ENCODE results near the gene PAGE3.

PAGE3 gene, protein sequence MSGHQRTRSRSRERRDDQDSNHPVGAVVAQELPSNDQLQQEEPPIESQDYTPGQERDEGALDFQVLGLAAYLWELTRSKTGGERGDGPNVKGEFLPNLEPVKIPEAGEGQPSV

GRCh38 chrX:55264816-55265215 is at the start of gene PAGE3:
PAGE3 (minus strand) TSS chrX:55264916; CDS start chrX:55263903, 1,013 bp downstream.
- DNase-seq (ENCODE audit: low read depth in 2 of 2), result no peak

DNA sequence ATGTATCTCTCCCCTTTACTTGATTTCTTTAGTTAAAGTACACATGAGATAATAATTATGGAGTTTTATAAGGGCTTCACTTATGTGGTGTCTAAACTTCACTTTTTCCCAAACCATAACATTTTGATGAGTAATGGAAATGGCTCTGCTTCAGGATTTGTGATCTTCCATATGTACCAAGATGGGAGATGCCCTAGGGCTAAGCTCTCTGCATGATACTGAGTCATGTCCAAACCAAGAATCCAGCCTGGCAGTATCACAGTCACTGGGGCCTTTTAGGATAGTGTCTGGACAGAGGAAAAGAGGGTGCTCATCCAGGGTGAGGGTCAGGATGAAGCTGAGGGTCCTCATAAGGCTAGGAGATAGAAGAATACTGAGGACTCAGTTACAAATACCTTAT is 47.9 kb upstream of the PAGE3 start:
- DNase-seq (ENCODE audit: low read depth in 2 of 2), result no peak

- no peak for DNase-seq (ENCODE audit: low read depth in 2 of 2)
These were observed 26.2 kb upstream of the PAGE3 start for GRCh38 chrX:55290963-55291362.

GRCh38 chrX:55279832-55280231 is 15.1 kb upstream of the PAGE3 start:
- no peak for DNase-seq (ENCODE audit: low read depth in 2 of 2)

GRCh38 chrX:55260806-55261205 is 3.9 kb downstream of the PAGE3 start:
- no peak for DNase-seq (ENCODE audit: low read depth in 2 of 2)

GRCh38 chrX:55253528-55253927 is 11.2 kb downstream of the PAGE3 start:
- no peak for DNase-seq (ENCODE audit: low read depth in 2 of 2)

GRCh38 chrX:55240788-55241340 is 23.9 kb downstream of the PAGE3 start:
- DNase-seq (ENCODE audit: low read depth in 2 of 2), result no peak

DNA sequence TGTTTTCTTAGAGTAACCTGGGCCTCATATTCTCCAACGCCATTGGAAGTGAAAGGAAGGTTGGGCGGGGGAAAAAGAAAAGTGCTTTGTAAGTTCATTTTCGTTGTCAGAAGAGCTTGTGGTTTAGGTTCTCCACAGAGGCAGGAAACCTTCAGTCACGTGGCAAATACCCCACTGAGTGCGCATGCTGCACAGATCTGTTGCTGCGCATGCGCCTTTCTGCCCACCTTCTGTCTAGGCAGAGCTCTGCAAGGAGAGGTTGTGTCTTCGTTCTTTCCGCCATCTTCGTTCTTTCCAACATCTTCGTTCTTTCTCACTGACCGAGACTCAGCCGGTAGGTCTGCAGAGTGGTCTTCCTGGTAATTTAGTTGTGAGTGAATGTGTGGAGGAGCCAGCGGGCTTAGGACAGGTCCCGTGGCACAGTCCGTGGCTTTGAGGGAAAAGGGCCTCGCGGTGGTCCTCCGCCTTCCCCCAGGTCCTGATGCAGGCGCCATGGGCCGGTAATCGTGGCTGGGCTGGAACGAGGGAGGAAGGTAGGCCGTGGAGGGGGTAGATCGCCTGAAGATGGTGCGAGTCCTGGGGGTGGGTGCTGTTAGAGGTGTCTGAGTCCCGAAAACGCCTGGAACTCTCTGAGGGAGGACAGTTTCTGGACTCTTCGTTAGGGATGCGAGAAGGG is 44.5 kb downstream of the PAGE3 start, which contains the start of gene PAGE5:
Gene PAGE5, plus strand, starts transcription at position 228 of the 676 bp plus-strand sequence. CDS start 1,037 bp downstream, outside the sequence.
- DNase-seq (ENCODE audit: low read depth in 2 of 2), result no peak

DNA sequence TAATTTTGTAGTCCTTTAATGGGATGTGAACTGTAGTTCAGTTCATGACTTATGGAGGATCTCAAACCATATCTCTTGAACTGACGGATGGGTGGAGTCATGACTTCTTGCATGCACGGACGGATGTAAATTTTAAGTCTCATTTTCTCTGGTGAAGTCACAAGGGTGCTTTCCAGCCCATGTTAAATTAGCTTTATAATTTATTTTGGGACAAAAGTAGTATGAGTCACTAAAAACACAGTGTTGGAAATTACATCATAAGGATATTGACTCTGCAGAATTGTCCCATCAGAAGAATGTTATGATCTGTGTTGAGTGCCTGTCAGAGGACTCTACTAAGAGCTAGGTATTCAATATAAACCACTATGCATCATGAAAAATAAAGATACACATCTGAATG is 51.3 kb downstream of the PAGE3 start:
- DNase-seq (ENCODE audit: low read depth in 2 of 2), result no peak

- no peak for DNase-seq (ENCODE audit: low read depth in 2 of 2)
These were observed 53.6 kb downstream of the PAGE3 start for GRCh38 chrX:55210931-55211677.
